B cell (primary cell): ENCODE measurements around the gene NFATC1. TPM values are rescaled to one million over a fixed set of nuclear protein-coding genes. Genes with fewer than 3 reads are reported as not detected.

ENCODE experiments used
- ATAC-seq: fragments of 200-7000 bp; cut with Tn5 transposase; one replicate; pipeline ENCODE4 v1.10.0; 2021; ENCODE audit warnings: low read depth, mild to moderate bottlenecking, moderate number of reproducible peaks, moderate library complexity
- CTCF ChIA-PET: fragments of 350-600 bp; sonication (Branson Sonifier 250); formaldehyde crosslinking; loops from one replicate; lab custom pipeline; 2021; ENCODE audit warnings: antibody characterized with exemption, inconsistent platforms; lab: Charles Lee
- POLR2A ChIA-PET: fragments of 350-600 bp; sonication (Branson Sonifier 250); formaldehyde crosslinking; loops from one replicate; lab custom pipeline; 2021; ENCODE audit warnings: antibody characterized with exemption; lab: Charles Lee
- DNase-seq: peaks from one replicate; pipeline ENCODE4 v3.0.0; 2013
- H2AFZ ChIP-seq: 2 replicates; pipeline ENCODE4 v1.6.1; 2012; ENCODE audit warnings: mild to moderate bottlenecking, low read depth, low read length; ENCODE audit not compliant: insufficient read depth, poor library complexity, severe bottlenecking
- H3K27ac ChIP-seq, 2 donors: 1 replicate in 1 of 2; 2 replicates in 1 of 2; pipeline ENCODE4 v1.5.1; 2012 to 2013; ENCODE audit warnings: low read length in 2 of 2, mild to moderate bottlenecking in 2 of 2, moderate library complexity in 1 of 2
- H3K27me3 ChIP-seq, 4 experiments: fragments of 200-600 bp in 1 of 4; sonication (generic) in 1 of 4; replicated peaks in 1 of 4; 1 replicate in 2 of 4; 2 replicates in 2 of 4; pipeline versions ENCODE4 v1.6.1 to v1.7.0; 2013 to 2016; ENCODE audit warnings: low read length in 3 of 4, mild to moderate bottlenecking in 2 of 4, mixed read lengths in 1 of 4, moderate library complexity in 1 of 4; ENCODE audit not compliant: insufficient read depth in 4 of 4, control insufficient read depth in 3 of 4; ENCODE audit errors: control extremely low read depth in 1 of 4
- H3K36me3 ChIP-seq, 2 experiments: replicated peaks in 1 of 2; 1 replicate in 1 of 2; 2 replicates in 1 of 2; pipeline versions ENCODE4 v1.6.1 to v1.7.1; 2013; ENCODE audit warnings: low read length in 1 of 2; ENCODE audit not compliant: insufficient read depth in 2 of 2, control insufficient read depth in 1 of 2; ENCODE audit errors: control extremely low read depth in 1 of 2, extremely low read depth in 1 of 2
- H3K4me1 ChIP-seq, 2 donors: fragments of 200-600 bp in 1 of 2; sonication (generic) in 1 of 2; 1 replicate in 1 of 2; 2 replicates in 1 of 2; pipeline versions ENCODE4 v1.5.1 to v1.6.1; 2013 to 2017; ENCODE audit warnings: low read length in 2 of 2; ENCODE audit not compliant: control insufficient read depth in 2 of 2, insufficient read depth in 2 of 2
- H3K4me2 ChIP-seq: replicated peaks from 2 replicates; pipeline ENCODE3; 2012; ENCODE audit warnings: mild to moderate bottlenecking, low read depth, low read length; ENCODE audit not compliant: poor library complexity, severe bottlenecking
- H3K4me3 ChIP-seq, 5 experiments: fragments of 200-600 bp in 1 of 5; sonication (generic) in 1 of 5; 1 replicate in 3 of 5; 2 replicates in 2 of 5; pipeline versions ENCODE4 v1.5.1 to v1.7.0; 2011 to 2016; ENCODE audit warnings: low read length in 4 of 5, mild to moderate bottlenecking in 4 of 5, low read depth in 2 of 5, control low read depth in 1 of 5, moderate library complexity in 1 of 5; ENCODE audit not compliant: insufficient read depth in 1 of 5; ENCODE audit errors: control extremely low read depth in 1 of 5, extremely low read depth in 1 of 5
- H3K79me2 ChIP-seq: fragments of 200-600 bp; sonication (generic); one replicate; pipeline ENCODE4 v1.6.0; 2016; ENCODE audit warnings: low read length; ENCODE audit not compliant: control insufficient read depth, insufficient read depth
- H3K9ac ChIP-seq: fragments of 200-600 bp; sonication (generic); 2 replicates; pipeline ENCODE4 v1.6.1; 2017; ENCODE audit warnings: mild to moderate bottlenecking, low read length, moderate library complexity
- H3K9me3 ChIP-seq, 3 donors: one replicate each; pipeline versions ENCODE4 v1.6.1 to v1.7.1; 2013; ENCODE audit warnings: low read length in 2 of 3; ENCODE audit not compliant: control insufficient read depth in 2 of 3, insufficient read depth in 1 of 3; ENCODE audit errors: control extremely low read depth in 1 of 3
- H4K20me1 ChIP-seq: 2 replicates; pipeline ENCODE4 v1.6.0; 2012; ENCODE audit warnings: mild to moderate bottlenecking, low read length; ENCODE audit not compliant: insufficient read depth, control insufficient read depth, poor library complexity, severe bottlenecking
- H3K27ac Mint-ChIP-seq: one replicate; pipeline ENCODE4 v1.8.0; 2021; ENCODE audit warnings: mixed read lengths
- H3K27me3 Mint-ChIP-seq: one replicate; pipeline ENCODE4 v1.8.0; 2021; ENCODE audit warnings: mixed read lengths
- H3K4me1 Mint-ChIP-seq: one replicate; pipeline ENCODE4 v1.8.0; 2021; ENCODE audit warnings: mixed read lengths
- H3K4me3 Mint-ChIP-seq: one replicate; pipeline ENCODE4 v1.8.0; 2021; ENCODE audit warnings: mixed read lengths
- H3K9me3 Mint-ChIP-seq: one replicate; pipeline ENCODE4 v1.8.0; 2022; ENCODE audit warnings: mixed read lengths; ENCODE audit not compliant: insufficient read depth
- EZH2 ChIP-seq: IDR thresholded peaks from 2 replicates; pipeline ENCODE4 v1.6.1; 2012; ENCODE audit warnings: borderline replicate concordance, low read depth, mild to moderate bottlenecking, moderate library complexity, low read length; ENCODE audit not compliant: insufficient read depth, poor library complexity, severe bottlenecking
- WGBS: methylation state at CpG from one replicate; pipeline ENCODE4 v1.1.5; 2013; ENCODE audit warnings: missing lambda C conversion rate; ENCODE audit not compliant: insufficient coverage; 5-methylcytosine and 5-hydroxymethylcytosine counted together
- intact Hi-C: fragments of 100-400 bp; cut with micrococcal nuclease; formaldehyde crosslinking; loops from one replicate; pipeline ENCODE4 v1.10.0; 2022
- polyA plus RNA-seq: library from polyadenylated mRNA; depleted of rRNA; stranded (reverse); fragments of >200 nt; gene quantifications from 2 replicates; pipeline ENCODE4 v1.2.3, GENCODE V29; 2012
- total RNA-seq, 2 donors: library from RNA; stranded (reverse); fragments of 120-200 nt in 1 of 2; gene quantifications; 1 replicate in 1 of 2; 2 replicates in 1 of 2; pipeline versions ENCODE4 v1.2.3 to v1.2.4, GENCODE V29; 2013 to 2022
- TF ChIP-seq, protein P1 (sequence below): fragments of 200-600 bp; IDR thresholded peaks from one replicate; pipeline ENCODE4 v1.8.0; 2022; ENCODE audit warnings: antibody characterized with exemption, mild to moderate bottlenecking

NFATC1 gene
- total and polyA plus RNA-seq, 2 donors (not counting 1 experiment from before 2014, with no cell fraction given) = 32.2 to 108 TPM

DNA sequence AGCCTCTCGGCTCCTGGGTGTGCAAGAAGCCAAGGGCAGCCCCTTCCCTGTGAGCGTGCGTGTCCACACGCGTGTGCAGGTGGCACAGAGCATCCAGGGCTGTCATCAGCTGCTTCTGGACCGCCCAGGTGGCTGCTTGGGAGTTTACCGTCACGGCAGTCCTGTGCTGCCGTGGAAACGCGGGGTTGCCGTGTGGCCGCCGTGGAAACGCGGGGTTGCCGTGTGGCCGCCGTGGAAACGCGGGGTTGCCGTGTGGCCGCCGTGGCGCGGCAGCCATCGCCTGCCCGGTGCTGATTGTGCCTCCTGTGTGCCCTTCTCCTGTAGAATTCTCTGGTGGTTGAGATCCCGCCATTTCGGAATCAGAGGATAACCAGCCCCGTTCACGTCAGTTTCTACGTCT lies 71.4 kb downstream of the NFATC1 start:
- no peak for ATAC-seq
- no peaks in the 10 kb centered on the region for H3K27me3 Mint-ChIP-seq
- Histone ChIP-seq H3K4me1 (peaks cover 40 to 65% of the 10 kb centered on the region in 2 donors), H3K36me3 (peaks cover 1 to 56% of the 10 kb centered on the region in 2 experiments), H2AFZ (no peak overlapping the region), H3K79me2 (peaks cover 80% of the 10 kb centered on the region), H3K27me3 (no peaks in the 10 kb centered on the region), H3K27ac (peak overlapping the region; percentile 97 to 98), H3K9me3 (no peaks in the 10 kb centered on the region), H3K4me2 (peak overlapping the region; percentile 83), H3K4me3 (no peak overlapping the region), H4K20me1 (peaks cover 6% of the 10 kb centered on the region), H3K9ac (no peak overlapping the region)
- ChIA-PET POLR2A (no interaction called here), CTCF (interaction anchor here (1.4 to 3.2 kb wide), 5 partner anchors 29 to 71 kb away, joined by 4 to 12 read pairs (median 8); partner anchors contain the start of gene NFATC1)
- DNase-seq = no peak
- H3K4me1 Mint-ChIP-seq = peaks cover 51% of the 10 kb centered on the region
- intact Hi-C loops = loop anchor here (5.0 kb wide), 1 partner anchor 75 kb away; no protein-coding TSS in a partner anchor
- peak overlapping the region; percentile 88 for H3K4me3 Mint-ChIP-seq
- 94% methylated on average over 33 of the region's 33 CpGs for WGBS
- peak overlapping the region; percentile 95 for H3K27ac Mint-ChIP-seq
- TF ChIP-seq, protein P1, sequence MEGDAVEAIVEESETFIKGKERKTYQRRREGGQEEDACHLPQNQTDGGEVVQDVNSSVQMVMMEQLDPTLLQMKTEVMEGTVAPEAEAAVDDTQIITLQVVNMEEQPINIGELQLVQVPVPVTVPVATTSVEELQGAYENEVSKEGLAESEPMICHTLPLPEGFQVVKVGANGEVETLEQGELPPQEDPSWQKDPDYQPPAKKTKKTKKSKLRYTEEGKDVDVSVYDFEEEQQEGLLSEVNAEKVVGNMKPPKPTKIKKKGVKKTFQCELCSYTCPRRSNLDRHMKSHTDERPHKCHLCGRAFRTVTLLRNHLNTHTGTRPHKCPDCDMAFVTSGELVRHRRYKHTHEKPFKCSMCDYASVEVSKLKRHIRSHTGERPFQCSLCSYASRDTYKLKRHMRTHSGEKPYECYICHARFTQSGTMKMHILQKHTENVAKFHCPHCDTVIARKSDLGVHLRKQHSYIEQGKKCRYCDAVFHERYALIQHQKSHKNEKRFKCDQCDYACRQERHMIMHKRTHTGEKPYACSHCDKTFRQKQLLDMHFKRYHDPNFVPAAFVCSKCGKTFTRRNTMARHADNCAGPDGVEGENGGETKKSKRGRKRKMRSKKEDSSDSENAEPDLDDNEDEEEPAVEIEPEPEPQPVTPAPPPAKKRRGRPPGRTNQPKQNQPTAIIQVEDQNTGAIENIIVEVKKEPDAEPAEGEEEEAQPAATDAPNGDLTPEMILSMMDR = no peak
- no peak for TF ChIP-seq EZH2
- no peaks in the 10 kb centered on the region for H3K9me3 Mint-ChIP-seq

GRCh38 chr18:79468119-79468789 lies 72.5 kb downstream of the NFATC1 start:
- H2AFZ ChIP-seq = no peak overlapping the region
- CTCF ChIA-PET = interaction anchor here (1.0 to 3.2 kb wide), 3 partner anchors 28 to 55 kb away, joined by 3 to 12 read pairs (median 4); no protein-coding TSS in a partner anchor
- no peak overlapping the region for H3K4me3 ChIP-seq
- POLR2A ChIA-PET = interaction anchor here (0.7 to 1.4 kb wide), 5 partner anchors 10 to 413 kb away, joined by 3 to 9 read pairs (median 7); no protein-coding TSS in a partner anchor
- H3K4me1 ChIP-seq = peaks cover 37 to 53% of the 10 kb centered on the region in 2 donors
- no peak for TF ChIP-seq EZH2
- TF ChIP-seq, protein P1 = no peak
- WGBS = 85% methylated on average over 4 of the region's 12 CpGs
- Mint-ChIP-seq H3K27me3 (no peaks in the 10 kb centered on the region), H3K9me3 (no peaks in the 10 kb centered on the region), H3K4me1 (peaks cover 44% of the 10 kb centered on the region), H3K27ac (peak overlapping the region; percentile 95), H3K4me3 (no peak overlapping the region)
- peak overlapping the region in 1 of 2 donors; percentile 97 for H3K27ac ChIP-seq
- no peak overlapping the region for H3K4me2 ChIP-seq
- DNase-seq = no peak
- no peaks in the 10 kb centered on the region for H3K27me3 ChIP-seq
- intact Hi-C loops = loop anchor here (5.0 kb wide), 1 partner anchor 76 kb away; no protein-coding TSS in a partner anchor
- peaks cover 69% of the 10 kb centered on the region for H3K79me2 ChIP-seq
- peaks cover 1 to 51% of the 10 kb centered on the region in 2 experiments for H3K36me3 ChIP-seq
- H3K9me3 ChIP-seq = peaks cover 0 to 8% (median 0%) of the 10 kb centered on the region in 3 donors
- H4K20me1 ChIP-seq = peaks cover 6% of the 10 kb centered on the region
- ATAC-seq = no peak
- no peak overlapping the region for H3K9ac ChIP-seq
